Colonic mucosa (tissue), 4 donors: ENCODE measurements around the gene OSBPL10. TPM values are rescaled to one million over a fixed set of nuclear protein-coding genes. Genes with fewer than 3 reads are reported as not detected.

Experiments
- DNase-seq: peaks from one replicate; pipeline ENCODE4 v3.0.0-alpha.2; 2020
- H3K27ac ChIP-seq: fragments of 200-600 bp; one replicate; pipeline ENCODE4 v1.8.0; 2021
- H3K27me3 ChIP-seq: fragments of 200-600 bp; one replicate; pipeline ENCODE4 v1.8.0; 2021
- H3K36me3 ChIP-seq: fragments of 200-600 bp; one replicate; pipeline ENCODE4 v1.8.0; 2021
- H3K4me1 ChIP-seq: fragments of 200-600 bp; one replicate; pipeline ENCODE4 v1.8.0; 2021; ENCODE audit warnings: mild to moderate bottlenecking
- H3K4me3 ChIP-seq: fragments of 200-600 bp; one replicate; pipeline ENCODE4 v1.8.0; 2021
- H3K9ac ChIP-seq, 2 donors: one replicate each; pipeline ENCODE4 v1.7.0; 2013; ENCODE audit warnings: control low read depth in 2 of 2, low read depth in 2 of 2, low read length in 2 of 2
- H3K9me3 ChIP-seq: fragments of 200-600 bp; one replicate; pipeline ENCODE4 v1.8.0; 2021
- CTCF ChIP-seq: fragments of 200-600 bp; IDR thresholded peaks from one replicate; pipeline ENCODE4 v1.8.0; 2022; ENCODE audit warnings: antibody characterized with exemption, mild to moderate bottlenecking
- intact Hi-C: fragments of 100-400 bp; cut with DNase I; formaldehyde crosslinking; loops from one replicate; pipeline ENCODE4 v1.14.1; 2022
- total RNA-seq, 2 donors: library from RNA; stranded (reverse); fragmentation: NEBNext Ultra II Directional in 1 of 2; extraction: Animal tissue kit (Norgen Biotek cat#: 25700) in 1 of 2; gene quantifications; one replicate each; pipeline ENCODE4 v1.2.1, GENCODE V29; 2021
- donor health status: healthy.
- donor health status: DM: no; HTN: no; CAD: no.
- donor health status: DM: no; HTN: no; CAD: no.

Gene OSBPL10
- total RNA-seq, 2 donors from 2014 or later: 20.0 to 34.4 TPM

- Histone ChIP-seq H3K9me3 (no peaks in the 10 kb centered on the region), H3K4me1 (no peaks in the 10 kb centered on the region), H3K27me3 (no peaks in the 10 kb centered on the region), H3K9ac (no peak overlapping the region), H3K4me3 (no peak overlapping the region), H3K27ac (no peak overlapping the region), H3K36me3 (no peaks in the 10 kb centered on the region)
- TF ChIP-seq CTCF: no peak
- DNase-seq: no peak
- intact Hi-C loops: no loop called here
These were observed 247.8 kb downstream of the OSBPL10 start for GRCh38 chr3:31733234-31733667.

GRCh38 chr3:31732548-31732947 is 248.5 kb downstream of the OSBPL10 start:
- H3K27ac ChIP-seq: no peak overlapping the region
- no peaks in the 10 kb centered on the region for H3K27me3 ChIP-seq
- no peaks in the 10 kb centered on the region for H3K9me3 ChIP-seq
- H3K4me3 ChIP-seq: no peak overlapping the region
- no peak for TF ChIP-seq CTCF
- no peaks in the 10 kb centered on the region for H3K4me1 ChIP-seq
- H3K36me3 ChIP-seq: no peaks in the 10 kb centered on the region
- intact Hi-C loops: no loop called here
- no peak overlapping the region for H3K9ac ChIP-seq
- DNase-seq: no peak

- no peak overlapping the region for H3K27ac ChIP-seq
- DNase-seq: no peak
- TF ChIP-seq CTCF: no peak
- H3K9me3 ChIP-seq: no peaks in the 10 kb centered on the region
- H3K4me1 ChIP-seq: no peaks in the 10 kb centered on the region
- intact Hi-C loops: no loop called here
- no peaks in the 10 kb centered on the region for H3K27me3 ChIP-seq
- H3K36me3 ChIP-seq: no peaks in the 10 kb centered on the region
- no peak overlapping the region for H3K9ac ChIP-seq
- no peak overlapping the region for H3K4me3 ChIP-seq
These were observed 251.5 kb downstream of the OSBPL10 start for GRCh38 chr3:31729573-31729972.

- Histone ChIP-seq H3K4me3 (no peak overlapping the region), H3K4me1 (no peaks in the 10 kb centered on the region), H3K36me3 (no peaks in the 10 kb centered on the region), H3K9ac (no peak overlapping the region), H3K27ac (no peak overlapping the region), H3K9me3 (no peaks in the 10 kb centered on the region), H3K27me3 (no peaks in the 10 kb centered on the region)
- intact Hi-C loops: no loop called here
- no peak for DNase-seq
- no peak for TF ChIP-seq CTCF
These were observed 252.0 kb downstream of the OSBPL10 start for GRCh38 chr3:31729082-31729481.

GRCh38 chr3:31728403-31728802 is 252.7 kb downstream of the OSBPL10 start:
- H3K4me3 ChIP-seq: no peak overlapping the region
- H3K4me1 ChIP-seq: no peaks in the 10 kb centered on the region
- H3K27ac ChIP-seq: no peak overlapping the region
- intact Hi-C loops: no loop called here
- H3K9me3 ChIP-seq: no peaks in the 10 kb centered on the region
- no peak for DNase-seq
- H3K9ac ChIP-seq: no peak overlapping the region
- no peaks in the 10 kb centered on the region for H3K36me3 ChIP-seq
- no peak for TF ChIP-seq CTCF
- no peaks in the 10 kb centered on the region for H3K27me3 ChIP-seq

GRCh38 chr3:31725976-31726375 is 255.1 kb downstream of the OSBPL10 start:
- H3K27me3 ChIP-seq: no peaks in the 10 kb centered on the region
- H3K4me1 ChIP-seq: no peaks in the 10 kb centered on the region
- no peak for TF ChIP-seq CTCF
- H3K4me3 ChIP-seq: no peak overlapping the region
- no peak overlapping the region for H3K9ac ChIP-seq
- no peak overlapping the region for H3K27ac ChIP-seq
- DNase-seq: no peak
- H3K36me3 ChIP-seq: no peaks in the 10 kb centered on the region
- intact Hi-C loops: no loop called here
- no peaks in the 10 kb centered on the region for H3K9me3 ChIP-seq
